H1 (cell line): ENCODE data around the gene SCO1. TPM values are rescaled to one million over a fixed set of nuclear protein-coding genes. Genes with fewer than 3 reads are reported as not detected.
A peak's percentile ranks its signal among the peaks of the same experiment; 100 is the strongest.

Experiments used
- ASH2L ChIP-seq: fragments of 200-600, 300-600 bp; sonication (generic); IDR thresholded peaks from one replicate; pipeline ENCODE4 v1.7.1; 2017; ENCODE audit warnings: low read length
- ATF2 ChIP-seq: IDR thresholded peaks from 2 replicates; pipeline ENCODE4 v1.6.1; 2012; ENCODE audit warnings: low read length, inconsistent platforms
- BCL11A ChIP-seq, 2 experiments: IDR thresholded peaks; one replicate each; pipeline ENCODE4 v1.6.1; 2011; ENCODE audit warnings: low read depth in 2 of 2, low read length in 2 of 2, mild to moderate bottlenecking in 2 of 2
- CEBPB ChIP-seq: IDR thresholded peaks from 2 replicates; pipeline ENCODE4 v1.6.1; 2012; ENCODE audit warnings: low read depth, low read length
- CTCF ChIP-seq, 3 experiments: IDR thresholded peaks; 1 replicate in 2 of 3; 2 replicates in 1 of 3; pipeline versions ENCODE4 v1.5.1 to v1.6.1; 2011; ENCODE audit warnings: low read length in 3 of 3, mild to moderate bottlenecking in 3 of 3, inconsistent platforms in 2 of 3, low read depth in 1 of 3, moderate library complexity in 1 of 3; ENCODE audit not compliant: insufficient read depth in 1 of 3; ENCODE audit errors: control extremely low read depth in 1 of 3
- NANOG ChIP-seq: IDR thresholded peaks from 2 replicates; pipeline ENCODE4 v1.6.1; 2011; ENCODE audit warnings: low read length, low read depth, mild to moderate bottlenecking, inconsistent platforms; ENCODE audit not compliant: insufficient read depth, poor library complexity, severe bottlenecking
- SIX5 ChIP-seq: IDR thresholded peaks from 2 replicates; pipeline ENCODE4 v1.6.1; 2011; ENCODE audit warnings: mild to moderate bottlenecking, low read depth, low read length
- polyA plus RNA-seq, 7 experiments: library from polyadenylated mRNA; depleted of rRNA in 3 of 7; stranded (reverse) in 5 of 7; unstranded in 2 of 7; fragments of >200 nt in 5 of 7; fragments of 200-250 nt in 2 of 7; gene quantifications; 1 replicate in 5 of 7; 2 replicates in 1 of 7; 4 replicates in 1 of 7; pipeline versions ENCODE4 v1.2.1 to v1.2.3, GENCODE V29; 2011 to 2013; ENCODE audit warnings: missing spikeins in 2 of 7, mixed read lengths in 2 of 7
- total RNA-seq: library from RNA; stranded (reverse); fragmentation: NEBNext Ultra II Directional; extraction: Animal tissue kit (Norgen Biotek cat#: 25700); gene quantifications from 2 replicates; pipeline ENCODE4 v1.2.1, GENCODE V29; 2021

SCO1 gene
- total and polyA plus RNA-seq, 2 of the 8 experiments (the other 6 are each of a cell fraction or from before 2014, with no cell fraction given) = 18.7 to 61.8 TPM

- TF ChIP-seq CTCF (IDR thresholded peaks at IDR 0.05; ENCODE audit: control extremely low read depth in 1 of 3, insufficient read depth in 1 of 3, low read depth in 1 of 3, low read length in 3 of 3) = peak; percentile 75 to 79 (median 78)
- no peak for TF ChIP-seq ATF2
- no peak for TF ChIP-seq SIX5
- no peak for TF ChIP-seq CEBPB
- TF ChIP-seq BCL11A (IDR thresholded peaks at IDR 0.05; ENCODE audit: low read depth in 2 of 2, low read length in 2 of 2) = no peak
- no peak for TF ChIP-seq NANOG
- TF ChIP-seq ASH2L = no peak
Observed at GRCh38 chr17:10631048-10631700, 66.2 kb downstream of the SCO1 start (continued).
